Retina (tissue), 1 donor: ENCODE results near the gene BARHL1.

Experiments
- DNase-seq: peaks from one replicate; pipeline ENCODE4 v3.0.0-alpha.2; 2016

The BARHL1 gene

GRCh38 chr9:132588501-132589147 lies 6.2 kb downstream of the BARHL1 start:
- DNase-seq: peak; percentile 38

- DNase-seq: peak; percentile 17
These were observed 7.0 kb downstream of the BARHL1 start for GRCh38 chr9:132589148-132590036.

- DNase-seq: no peak
These were observed 7.6 kb downstream of the BARHL1 start for GRCh38 chr9:132590037-132590317.

GRCh38 chr9:132590318-132591182 lies 8.1 kb downstream of the BARHL1 start:
- peak; percentile 64 for DNase-seq

- DNase-seq: no peak
These were observed 8.8 kb downstream of the BARHL1 start for GRCh38 chr9:132591244-132591643.

GRCh38 chr9:132591751-132592314 lies 9.4 kb downstream of the BARHL1 start:
- peak; percentile 36 for DNase-seq

- no peak for DNase-seq
These were observed 10.0 kb downstream of the BARHL1 start for GRCh38 chr9:132592451-132592850.

GRCh38 chr9:132594412-132594811 lies 12.0 kb downstream of the BARHL1 start:
- DNase-seq: no peak

GRCh38 chr9:132595319-132595718 lies 12.9 kb downstream of the BARHL1 start:
- DNase-seq: no peak

- no peak for DNase-seq
These were observed 13.8 kb downstream of the BARHL1 start for GRCh38 chr9:132596200-132596599.

- no peak for DNase-seq
These were observed 14.8 kb downstream of the BARHL1 start for GRCh38 chr9:132597073-132597775.

GRCh38 chr9:132600326-132600984 lies 18.0 kb downstream of the BARHL1 start:
- no peak for DNase-seq

GRCh38 chr9:132602207-132602606 lies 19.8 kb downstream of the BARHL1 start:
- no peak for DNase-seq

- DNase-seq: no peak
These were observed 23.0 kb downstream of the BARHL1 start for GRCh38 chr9:132605387-132605786.

- no peak for DNase-seq
These were observed 23.7 kb downstream of the BARHL1 start for GRCh38 chr9:132606066-132606465.

- DNase-seq: peak; percentile 56
These were observed 26.8 kb downstream of the BARHL1 start for GRCh38 chr9:132609184-132609583.

- no peak for DNase-seq
These were observed 27.4 kb downstream of the BARHL1 start for GRCh38 chr9:132609829-132610228.

GRCh38 chr9:132610661-132611060 lies 28.3 kb downstream of the BARHL1 start:
- no peak for DNase-seq

GRCh38 chr9:132614324-132614723 lies 31.9 kb downstream of the BARHL1 start:
- DNase-seq: no peak

GRCh38 chr9:132615774-132616173 lies 33.4 kb downstream of the BARHL1 start:
- DNase-seq: no peak

- DNase-seq: no peak
These were observed 34.3 kb downstream of the BARHL1 start for GRCh38 chr9:132616725-132617124.

GRCh38 chr9:132622159-132622558 lies 39.8 kb downstream of the BARHL1 start:
- no peak for DNase-seq
